HCT116 (cell line): ENCODE results near the gene CEP152. TPM values are rescaled to one million over a fixed set of nuclear protein-coding genes. Genes with fewer than 3 reads are reported as not detected.

Experiments used
- ATAC-seq: fragments of 200-7000 bp; cut with Tn5 transposase; 2 replicates; pipeline ENCODE4 v1.9.1; 2020; ENCODE audit warnings: mild to moderate bottlenecking, moderate library complexity
- BruUV-seq: library from RNA; stranded (reverse); fragments of 400-500 nt; replicated peaks from 2 replicates; lab custom pipeline; 2021; lab: Mats Ljungman, UMichigan
- CTCF ChIA-PET: fragments of 300-600 bp; sonication (Branson Sonifier 250); formaldehyde crosslinking; loops from one replicate; lab custom pipeline; 2021; ENCODE audit warnings: antibody characterized with exemption; lab: Charles Lee
- POLR2A ChIA-PET: fragments of 300-600, 350-600 bp; sonication (Branson Sonifier 250); formaldehyde crosslinking; loops from one replicate; lab custom pipeline; 2021; ENCODE audit warnings: antibody characterized with exemption; lab: Charles Lee
- RAD21 ChIA-PET, 2 experiments: fragments of 300-600 bp; sonication (Branson Sonifier 250); formaldehyde crosslinking; loops; one replicate each; lab custom pipeline; 2023; ENCODE audit warnings: low total read pairs in 2 of 2; ENCODE audit not compliant: uncharacterized antibody in 2 of 2, unreplicated experiment in 2 of 2, low non-redundant PET in 1 of 2; lab: Charles Lee
- DNase-seq: peaks from one replicate; pipeline ENCODE4 v3.0.0-alpha.2; 2010; ENCODE audit warnings: low read depth, low spot score
- H2AFZ ChIP-seq: fragments of 200-600 bp; shearing (Covaris generic), sonication (generic); 2 replicates; pipeline ENCODE4 v1.6.1; 2017; ENCODE audit warnings: low read depth, mixed run types, mixed read lengths, antibody characterized with exemption, low read length; ENCODE audit not compliant: poor library complexity, severe bottlenecking
- H3K27ac ChIP-seq: 2 replicates; pipeline ENCODE4 v1.5.1; 2012; ENCODE audit warnings: low read depth, low read length
- H3K27me3 ChIP-seq: fragments of 200-600 bp; sonication (generic); 2 replicates; pipeline ENCODE4 v1.6.1; 2016; ENCODE audit warnings: mixed run types, low read length, mixed read lengths; ENCODE audit not compliant: insufficient read depth
- H3K36me3 ChIP-seq, 2 experiments: fragments of 200-500 bp in 1 of 2; fragments of 200-600 bp in 1 of 2; sonication (Bioruptor generic) in 1 of 2; sonication (generic) in 1 of 2; 2 replicates each; pipeline versions ENCODE4 v1.5.1 to v1.6.1; 2014 to 2016; ENCODE audit warnings: low read length in 2 of 2, inconsistent platforms in 1 of 2, mixed read lengths in 1 of 2, mixed run types in 1 of 2; ENCODE audit not compliant: insufficient read depth in 2 of 2, control insufficient read depth in 1 of 2
- H3K4me1 ChIP-seq, 2 experiments: fragments of 200-600 bp in 1 of 2; sonication (generic) in 1 of 2; 2 replicates each; pipeline versions ENCODE4 v1.5.1 to v1.6.1; 2012 to 2017; ENCODE audit warnings: low read length in 2 of 2, inconsistent platforms in 1 of 2, mild to moderate bottlenecking in 1 of 2, mixed read lengths in 1 of 2, mixed run types in 1 of 2, moderate library complexity in 1 of 2; ENCODE audit not compliant: insufficient read depth in 2 of 2, control insufficient read depth in 1 of 2
- H3K4me2 ChIP-seq: fragments of 200-600 bp; sonication (generic); 2 replicates; pipeline ENCODE4 v1.6.1; 2017; ENCODE audit warnings: mixed run types, low read length, mixed read lengths
- H3K4me3 ChIP-seq, 2 experiments: fragments of 200-600 bp in 1 of 2; sonication (generic) in 1 of 2; replicated peaks in 1 of 2; 2 replicates each; pipeline ENCODE4 v1.5.1; 2011 to 2016; ENCODE audit warnings: low read length in 2 of 2, control low read depth in 1 of 2, low read depth in 1 of 2, mild to moderate bottlenecking in 1 of 2, mixed read lengths in 1 of 2, mixed run types in 1 of 2
- H3K79me2 ChIP-seq: fragments of 200-600 bp; sonication (generic); 2 replicates; pipeline ENCODE4 v1.6.1; 2017; ENCODE audit warnings: mild to moderate bottlenecking, mixed run types, low read length, moderate library complexity, mixed read lengths; ENCODE audit not compliant: insufficient read depth
- H3K9ac ChIP-seq: fragments of 200-600 bp; sonication (generic); 2 replicates; pipeline ENCODE4 v1.6.1; 2016; ENCODE audit warnings: low read length, mixed read lengths
- H3K9me2 ChIP-seq: fragments of 200-600 bp; sonication (generic), shearing (Covaris generic); 2 replicates; pipeline ENCODE4 v1.6.1; 2017; ENCODE audit warnings: mixed run types, mild to moderate bottlenecking, moderate library complexity; ENCODE audit not compliant: insufficient read depth
- H3K9me3 ChIP-seq, 2 experiments: fragments of 200-500 bp in 1 of 2; fragments of 200-600 bp in 1 of 2; sonication (Bioruptor generic) in 1 of 2; sonication (generic) in 1 of 2; 2 replicates each; pipeline ENCODE4 v1.6.1; 2014 to 2017; ENCODE audit warnings: low read length in 2 of 2, mixed read lengths in 2 of 2, inconsistent platforms in 1 of 2, low read depth in 1 of 2, mild to moderate bottlenecking in 1 of 2, mixed run types in 1 of 2, moderate library complexity in 1 of 2; ENCODE audit not compliant: control insufficient read depth in 1 of 2, insufficient read depth in 1 of 2
- H4K20me1 ChIP-seq: fragments of 200-600 bp; sonication (generic), shearing (Covaris generic); 2 replicates; pipeline ENCODE4 v1.6.1; 2017; ENCODE audit warnings: mixed run types, mild to moderate bottlenecking, moderate library complexity; ENCODE audit not compliant: insufficient read depth
- CBX3 ChIP-seq: IDR thresholded peaks from 2 replicates; pipeline ENCODE4 v1.6.1; 2012; ENCODE audit warnings: low read depth
- CEBPB ChIP-seq: IDR thresholded peaks from 2 replicates; pipeline ENCODE4 v1.6.1; 2012; ENCODE audit warnings: low read depth
- EGR1 ChIP-seq: IDR thresholded peaks from 2 replicates; pipeline ENCODE4 v1.6.1; 2012; ENCODE audit warnings: low read depth
- ELF1 ChIP-seq: IDR thresholded peaks from 2 replicates; pipeline ENCODE4 v1.6.1; 2012; ENCODE audit warnings: low read depth, borderline replicate concordance
- EZH2phosphoT487 ChIP-seq: fragments of 200-600 bp; IDR thresholded peaks from 2 replicates; pipeline ENCODE4 v1.6.1; 2018; ENCODE audit warnings: antibody characterized with exemption, borderline replicate concordance
- FOSL1 ChIP-seq: IDR thresholded peaks from 2 replicates; pipeline ENCODE4 v1.6.1; 2012; ENCODE audit warnings: low read depth
- JUND ChIP-seq: IDR thresholded peaks from 2 replicates; pipeline ENCODE4 v1.6.1; 2012
- POLR2A ChIP-seq: IDR thresholded peaks from 2 replicates; pipeline ENCODE4 v1.7.0; 2011; ENCODE audit warnings: borderline replicate concordance; ENCODE audit not compliant: insufficient read depth, insufficient read length; ENCODE audit errors: extremely low read depth
- POLR2AphosphoS5 ChIP-seq: IDR thresholded peaks from 2 replicates; pipeline ENCODE4 v1.6.1; 2011; ENCODE audit warnings: mild to moderate bottlenecking, low read depth, low read length, moderate library complexity
- RAD21 ChIP-seq: IDR thresholded peaks from 2 replicates; pipeline ENCODE4 v1.6.1; 2012; ENCODE audit warnings: low read depth, mild to moderate bottlenecking
- SRF ChIP-seq: IDR thresholded peaks from 2 replicates; pipeline ENCODE4 v1.6.1; 2012; ENCODE audit warnings: low read depth
- TCF7L2 ChIP-seq: IDR thresholded peaks from 2 replicates; pipeline ENCODE4 v1.7.0; 2011; ENCODE audit warnings: borderline replicate concordance, inconsistent platforms; ENCODE audit not compliant: insufficient read depth, insufficient read length; ENCODE audit errors: extremely low read depth
- YY1 ChIP-seq: IDR thresholded peaks from 2 replicates; pipeline ENCODE4 v1.6.1; 2011; ENCODE audit warnings: low read length, low read depth, moderate library complexity, mild to moderate bottlenecking; ENCODE audit not compliant: insufficient replicate concordance; ENCODE audit errors: extremely low read depth
- ZNF274 ChIP-seq: fragments of 200-500 bp; sonication (Bioruptor generic); IDR thresholded peaks from 2 replicates; pipeline ENCODE4 v1.6.1; 2014; ENCODE audit warnings: mild to moderate bottlenecking, low read depth, low read length, inconsistent platforms
- intact Hi-C: fragments of 100-400 bp; cut with micrococcal nuclease; formaldehyde crosslinking; loops from 2 replicates; pipeline ENCODE4 v1.10.0; 2022
- total RNA-seq: library from RNA; stranded (reverse); gene quantifications from one replicate; pipeline ENCODE4 v1.2.1, GENCODE V29; 2021; ENCODE audit not compliant: unreplicated experiment
- TF ChIP-seq, protein P1 (sequence below): IDR thresholded peaks from 2 replicates; pipeline ENCODE4 v1.6.1; 2012
- TF ChIP-seq, protein P2 (sequence below): IDR thresholded peaks from 2 replicates; pipeline ENCODE4 v1.6.1; 2012; ENCODE audit warnings: low read depth

The CEP152 gene
- total RNA-seq, 1 experiment from 2014 or later, result 19.7 TPM

DNA sequence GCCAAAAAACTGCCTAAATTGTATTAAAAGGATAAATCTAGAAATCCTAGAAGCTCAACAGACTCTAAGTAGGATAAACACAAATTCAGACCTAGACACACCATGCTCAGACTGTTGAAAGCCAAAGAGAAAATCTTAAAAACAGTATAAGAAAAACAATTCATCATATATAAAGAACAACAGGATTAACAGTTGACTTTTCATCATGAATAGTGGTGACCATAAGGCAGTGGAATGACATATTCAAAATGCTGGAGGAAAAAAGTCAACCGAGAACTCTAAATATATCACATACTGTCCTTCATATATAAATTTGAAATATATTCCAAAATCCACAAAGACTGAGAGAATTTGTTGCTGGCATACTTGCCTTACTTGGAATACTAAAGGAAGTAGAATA lies 77.3 kb downstream of the CEP152 start:
- Histone ChIP-seq H4K20me1 (no peaks in the 10 kb centered on the region), H3K27me3 (no peaks in the 10 kb centered on the region), H3K27ac (no peak overlapping the region), H3K9me2 (no peaks in the 10 kb centered on the region), H3K4me1 (no peaks in the 10 kb centered on the region), H3K9ac (no peak overlapping the region), H3K4me3 (no peak overlapping the region), H2AFZ (no peak overlapping the region), H3K79me2 (no peaks in the 10 kb centered on the region), H3K9me3 (0 out of 4 replicates have a peak, but pooled peaks cover 0 to 5% of the 10 kb centered on the region in 2 experiments), H3K4me2 (no peak overlapping the region), H3K36me3 (peaks cover 0 to 6% of the 10 kb centered on the region in 2 experiments; a peak in 1 of 4 replicates)
- no peak for TF ChIP-seq POLR2AphosphoS5
- TF ChIP-seq ZNF274, result no peak
- TF ChIP-seq CBX3, result no peak
- TF ChIP-seq EGR1, result no peak
- no peak for TF ChIP-seq SRF
- TF ChIP-seq JUND, result no peak
- no peak for TF ChIP-seq ELF1
- no peak for TF ChIP-seq RAD21
- no peak for TF ChIP-seq TCF7L2
- no peak for TF ChIP-seq POLR2A
- no peak for TF ChIP-seq EZH2phosphoT487
- no peak for TF ChIP-seq CEBPB
- TF ChIP-seq, protein P1, sequence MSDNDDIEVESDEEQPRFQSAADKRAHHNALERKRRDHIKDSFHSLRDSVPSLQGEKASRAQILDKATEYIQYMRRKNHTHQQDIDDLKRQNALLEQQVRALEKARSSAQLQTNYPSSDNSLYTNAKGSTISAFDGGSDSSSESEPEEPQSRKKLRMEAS, result no peak
- TF ChIP-seq FOSL1, result no peak
- TF ChIP-seq, protein P2, sequence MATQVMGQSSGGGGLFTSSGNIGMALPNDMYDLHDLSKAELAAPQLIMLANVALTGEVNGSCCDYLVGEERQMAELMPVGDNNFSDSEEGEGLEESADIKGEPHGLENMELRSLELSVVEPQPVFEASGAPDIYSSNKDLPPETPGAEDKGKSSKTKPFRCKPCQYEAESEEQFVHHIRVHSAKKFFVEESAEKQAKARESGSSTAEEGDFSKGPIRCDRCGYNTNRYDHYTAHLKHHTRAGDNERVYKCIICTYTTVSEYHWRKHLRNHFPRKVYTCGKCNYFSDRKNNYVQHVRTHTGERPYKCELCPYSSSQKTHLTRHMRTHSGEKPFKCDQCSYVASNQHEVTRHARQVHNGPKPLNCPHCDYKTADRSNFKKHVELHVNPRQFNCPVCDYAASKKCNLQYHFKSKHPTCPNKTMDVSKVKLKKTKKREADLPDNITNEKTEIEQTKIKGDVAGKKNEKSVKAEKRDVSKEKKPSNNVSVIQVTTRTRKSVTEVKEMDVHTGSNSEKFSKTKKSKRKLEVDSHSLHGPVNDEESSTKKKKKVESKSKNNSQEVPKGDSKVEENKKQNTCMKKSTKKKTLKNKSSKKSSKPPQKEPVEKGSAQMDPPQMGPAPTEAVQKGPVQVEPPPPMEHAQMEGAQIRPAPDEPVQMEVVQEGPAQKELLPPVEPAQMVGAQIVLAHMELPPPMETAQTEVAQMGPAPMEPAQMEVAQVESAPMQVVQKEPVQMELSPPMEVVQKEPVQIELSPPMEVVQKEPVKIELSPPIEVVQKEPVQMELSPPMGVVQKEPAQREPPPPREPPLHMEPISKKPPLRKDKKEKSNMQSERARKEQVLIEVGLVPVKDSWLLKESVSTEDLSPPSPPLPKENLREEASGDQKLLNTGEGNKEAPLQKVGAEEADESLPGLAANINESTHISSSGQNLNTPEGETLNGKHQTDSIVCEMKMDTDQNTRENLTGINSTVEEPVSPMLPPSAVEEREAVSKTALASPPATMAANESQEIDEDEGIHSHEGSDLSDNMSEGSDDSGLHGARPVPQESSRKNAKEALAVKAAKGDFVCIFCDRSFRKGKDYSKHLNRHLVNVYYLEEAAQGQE, result no peak
- no peak for TF ChIP-seq YY1
- ChIA-PET POLR2A (no interaction called here), CTCF (no interaction called here), RAD21 (no interaction called here)
- intact Hi-C loops, result no loop called here
- DNase-seq (no peak), ATAC-seq (no peak)
- BruUV-seq, result no TSS peak
